HG03520 (cell line): Measurements from ENCODE around the gene PRMT6.
A peak's percentile ranks its signal among the peaks of the same experiment; 100 is the strongest.
"Not testable (repeated sequence)": the region's sequence is repeated elsewhere in the genome, so short reads cannot be mapped to it uniquely, and the experiment has no call there.

Source experiments
- ATAC-seq: cut with Tn5 transposase; IDR thresholded peaks from one replicate; pipeline ENCODE4 v1.9.1; 2021; ENCODE audit warnings: mild to moderate bottlenecking, moderate library complexity; ENCODE audit not compliant: unreplicated experiment

Gene PRMT6

DNA sequence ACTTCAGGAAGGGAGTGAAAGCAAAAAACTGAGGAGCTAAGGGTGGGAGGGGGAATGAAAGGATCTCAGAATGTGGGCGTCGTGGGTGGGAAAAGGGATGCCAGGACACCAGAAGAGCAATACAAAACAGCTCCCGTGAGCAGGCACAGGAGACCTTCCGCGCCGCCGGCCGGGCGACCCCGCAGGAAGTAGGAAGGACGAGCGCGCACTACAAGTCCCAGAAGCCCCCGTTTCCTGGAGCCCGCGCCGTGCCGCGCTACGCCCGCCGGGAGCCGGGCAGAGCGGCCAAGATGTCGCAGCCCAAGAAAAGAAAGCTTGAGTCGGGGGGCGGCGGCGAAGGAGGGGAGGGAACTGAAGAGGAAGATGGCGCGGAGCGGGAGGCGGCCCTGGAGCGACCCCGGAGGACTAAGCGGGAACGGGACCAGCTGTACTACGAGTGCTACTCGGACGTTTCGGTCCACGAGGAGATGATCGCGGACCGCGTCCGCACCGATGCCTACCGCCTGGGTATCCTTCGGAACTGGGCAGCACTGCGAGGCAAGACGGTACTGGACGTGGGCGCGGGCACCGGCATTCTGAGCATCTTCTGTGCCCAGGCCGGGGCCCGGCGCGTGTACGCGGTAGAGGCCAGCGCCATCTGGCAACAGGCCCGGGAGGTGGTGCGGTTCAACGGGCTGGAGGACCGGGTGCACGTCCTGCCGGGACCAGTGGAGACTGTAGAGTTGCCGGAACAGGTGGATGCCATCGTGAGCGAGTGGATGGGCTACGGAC lies at the start of gene PRMT6:
Gene PRMT6, plus strand, starts transcription at position 249 of the 771 bp plus-strand sequence. Its CDS starts 42 bp downstream, at position 291.
- peak; percentile 93 for ATAC-seq

DNA sequence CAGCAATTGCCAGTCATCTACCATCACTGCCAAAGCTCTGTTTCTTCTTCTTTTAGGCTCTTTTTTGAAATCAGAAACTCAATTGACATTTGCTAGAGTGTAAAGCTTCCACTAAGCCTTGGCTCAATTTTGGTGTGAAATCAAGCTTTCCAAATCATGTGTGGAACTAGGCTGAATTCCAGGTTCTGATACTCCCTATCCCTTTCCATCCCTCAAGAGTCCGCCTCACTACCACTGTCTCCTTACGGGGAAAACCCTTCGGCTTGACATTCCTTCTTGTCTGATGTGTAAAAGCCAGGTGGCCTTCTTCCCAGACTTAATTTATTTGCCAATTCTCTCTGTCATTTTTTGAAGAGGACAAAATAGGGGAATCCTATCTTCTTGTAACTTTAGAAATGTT lies 47.2 kb upstream of the PRMT6 start:
- ATAC-seq: no peak

DNA sequence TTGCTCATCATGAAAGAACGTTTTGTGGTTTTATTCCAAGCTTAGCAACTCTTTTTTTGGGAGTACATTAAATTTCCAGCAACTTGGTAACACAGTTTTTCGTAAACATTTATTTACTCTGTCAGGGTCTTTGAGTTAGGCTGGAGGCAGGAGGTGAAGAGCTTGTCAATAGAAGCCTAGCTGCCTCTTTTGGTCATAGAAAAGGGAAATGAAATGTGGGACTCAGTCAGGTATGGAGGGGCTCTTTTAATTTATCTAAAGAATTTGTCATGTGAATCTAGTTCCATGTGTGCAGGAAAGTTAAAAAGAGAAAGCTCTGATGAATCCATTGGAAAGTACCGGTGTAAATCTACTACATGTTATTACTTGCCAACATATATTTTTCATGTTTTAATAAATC lies 45.9 kb upstream of the PRMT6 start:
- ATAC-seq: no peak

DNA sequence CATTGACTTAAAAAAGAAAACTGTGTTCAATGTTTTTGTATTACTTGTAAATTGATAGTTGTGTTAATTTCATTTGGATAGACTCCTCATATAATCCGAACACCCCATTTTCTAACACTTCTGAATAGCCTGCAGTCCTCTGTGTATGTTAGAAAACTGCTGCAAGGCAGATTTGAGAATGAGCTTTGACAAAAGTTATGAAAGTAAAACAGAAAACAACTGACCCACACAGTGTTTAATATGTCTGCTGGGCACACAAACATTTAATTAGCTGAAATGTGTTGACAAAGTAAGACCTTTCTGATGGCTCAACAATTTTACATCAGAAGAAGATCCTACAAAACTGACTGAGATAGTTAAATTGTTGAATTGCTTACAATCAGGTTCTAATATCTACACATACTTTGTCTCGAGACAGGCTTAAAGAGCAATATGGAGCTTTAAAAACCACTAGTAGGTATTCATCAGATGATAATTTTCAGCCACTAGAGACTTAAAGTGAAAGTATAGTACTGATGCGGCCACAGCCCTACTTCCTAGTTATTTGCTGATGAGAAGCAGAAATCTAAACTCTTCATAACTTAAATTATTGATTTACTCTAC lies 40.0 kb upstream of the PRMT6 start:
- ATAC-seq: peak; percentile 92

DNA sequence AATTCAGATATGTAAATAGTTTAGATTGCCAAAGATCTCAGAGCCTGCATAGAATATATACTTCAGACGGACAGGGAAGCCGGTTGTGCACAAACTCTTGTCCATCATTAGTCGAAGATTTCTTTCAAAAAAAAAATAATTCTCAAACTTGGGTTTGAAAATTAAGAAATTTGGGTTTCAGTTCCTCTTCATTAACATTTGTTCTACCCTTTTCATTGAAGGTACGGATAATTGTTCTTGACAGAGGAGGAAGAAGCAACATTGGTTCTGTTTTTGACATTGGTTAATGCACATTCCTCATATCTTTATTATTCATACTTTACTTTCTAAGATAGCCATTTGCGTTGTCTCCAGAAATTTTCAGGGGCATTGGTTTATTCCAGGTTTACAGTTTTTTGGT lies 38.0 kb upstream of the PRMT6 start:
- no peak for ATAC-seq

DNA sequence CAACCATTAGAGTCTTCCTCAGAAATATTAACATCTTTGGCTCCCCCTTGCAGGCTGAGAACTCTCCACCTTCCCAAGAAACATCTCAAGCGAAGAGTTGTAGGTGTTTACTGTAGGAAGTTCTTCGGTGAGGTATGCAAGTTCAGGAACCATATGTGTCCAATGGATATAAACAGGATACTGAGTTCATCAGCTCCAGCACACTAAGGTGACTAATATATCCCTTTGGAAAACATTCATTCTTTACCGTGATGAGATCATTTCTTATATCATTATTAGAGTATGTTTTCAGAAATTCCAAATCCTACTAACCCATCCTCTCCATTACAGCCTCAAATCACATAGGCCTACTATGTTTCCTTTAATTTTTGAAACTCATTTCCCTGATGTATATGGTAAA lies 37.3 kb upstream of the PRMT6 start:
- ATAC-seq: no peak

DNA sequence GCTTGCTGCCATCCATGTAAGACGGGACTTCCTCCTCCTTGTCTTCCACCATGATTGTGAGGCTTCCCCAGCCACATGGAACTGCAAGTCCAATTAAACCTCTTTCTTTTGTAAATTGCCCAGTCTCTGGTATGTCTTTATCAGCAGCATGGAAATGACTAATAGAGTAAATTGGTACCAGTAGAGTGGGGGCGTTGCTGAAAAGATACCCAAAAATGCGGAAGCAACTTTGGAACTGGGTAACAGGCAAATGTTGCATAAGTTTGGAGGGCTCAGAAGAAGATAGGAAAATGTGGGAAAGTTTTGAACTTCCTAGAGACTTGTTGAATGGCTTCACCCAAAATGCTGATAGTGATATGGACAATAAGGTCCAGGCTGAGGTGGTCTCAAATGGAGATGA lies 17.6 kb upstream of the PRMT6 start:
- not testable (repeated sequence) for ATAC-seq

DNA sequence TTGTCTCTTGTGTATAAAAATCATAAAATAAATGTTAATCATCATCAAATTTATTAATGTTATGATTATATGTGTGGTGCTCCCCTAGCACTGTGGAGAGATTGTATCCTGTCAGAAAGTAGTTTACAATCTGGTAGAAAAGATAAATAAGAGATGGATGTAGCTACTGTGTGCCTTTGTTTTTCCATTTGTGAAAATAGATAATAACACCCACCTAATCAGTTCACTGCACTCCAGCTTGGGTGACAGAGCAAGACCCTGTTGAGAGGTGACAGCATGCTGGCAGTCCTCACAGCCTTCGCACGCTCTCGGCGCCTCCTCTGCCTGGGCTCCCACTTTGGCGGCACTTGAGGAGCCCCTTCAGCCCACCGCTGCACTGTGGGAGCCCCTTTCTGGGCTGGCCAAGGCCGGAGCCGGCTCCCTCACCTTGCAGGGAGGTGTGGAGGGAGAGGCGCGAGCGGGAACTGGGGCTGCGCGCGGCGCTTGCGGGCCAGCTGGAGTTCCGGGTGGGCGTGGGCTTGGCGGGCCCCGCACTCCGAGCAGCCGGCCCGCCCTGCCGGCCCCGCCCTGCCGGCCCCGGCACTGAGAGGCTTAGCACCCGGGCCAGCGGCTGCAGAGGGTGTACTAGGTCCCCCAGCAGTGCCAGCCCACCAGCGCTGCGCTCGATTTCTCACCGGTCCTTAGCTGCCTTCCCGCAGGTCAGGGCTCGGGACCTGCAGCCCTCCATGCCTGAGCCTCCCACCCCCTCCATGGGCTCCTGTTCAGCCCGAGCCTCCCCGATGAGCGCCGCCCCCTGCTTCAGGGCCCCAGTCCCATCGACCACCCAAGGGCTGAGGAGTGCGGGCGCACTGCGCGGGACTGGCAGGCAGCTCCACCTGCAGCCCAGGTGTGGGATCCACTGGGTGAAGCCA lies 11.9 kb upstream of the PRMT6 start:
- not testable (repeated sequence) for ATAC-seq

DNA sequence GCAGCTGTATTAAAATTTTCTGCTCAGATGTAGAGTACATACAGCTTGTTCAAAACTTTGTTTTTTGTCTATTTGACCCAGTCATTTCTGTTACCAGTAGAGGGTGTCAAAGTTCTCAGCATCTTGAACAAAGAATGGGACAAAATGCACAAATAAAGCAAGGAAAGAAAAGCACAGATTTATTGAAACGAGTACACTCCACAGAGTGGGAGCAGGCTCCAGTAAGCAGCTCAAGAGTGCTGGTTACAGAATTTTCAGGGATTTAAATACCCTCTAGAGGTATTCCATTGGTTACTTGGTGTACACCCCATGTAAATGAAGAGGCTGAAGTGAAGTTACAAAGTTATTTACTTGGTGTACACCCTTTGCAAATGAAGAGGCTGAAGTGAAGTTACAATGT lies 8.9 kb upstream of the PRMT6 start:
- ATAC-seq: no peak

DNA sequence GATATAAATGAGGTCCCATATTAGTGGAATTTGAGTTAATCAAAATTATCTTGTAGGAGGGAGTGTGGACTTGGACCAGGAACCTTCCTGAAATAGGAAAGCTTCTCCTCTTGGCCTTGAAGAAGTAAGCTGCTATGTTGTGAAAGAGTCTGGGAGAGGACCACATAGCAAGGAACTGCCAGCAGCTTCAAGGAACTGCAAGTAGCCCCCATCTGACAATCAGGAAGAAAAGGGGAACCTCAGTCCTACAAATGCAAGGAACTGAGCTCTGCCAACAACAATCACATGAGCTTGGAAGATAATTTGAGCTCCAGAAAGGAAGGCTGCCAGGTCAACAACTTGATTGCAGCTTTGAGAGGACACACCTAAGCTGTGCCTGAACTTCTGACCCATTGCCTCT lies 8.2 kb upstream of the PRMT6 start:
- ATAC-seq: no peak

DNA sequence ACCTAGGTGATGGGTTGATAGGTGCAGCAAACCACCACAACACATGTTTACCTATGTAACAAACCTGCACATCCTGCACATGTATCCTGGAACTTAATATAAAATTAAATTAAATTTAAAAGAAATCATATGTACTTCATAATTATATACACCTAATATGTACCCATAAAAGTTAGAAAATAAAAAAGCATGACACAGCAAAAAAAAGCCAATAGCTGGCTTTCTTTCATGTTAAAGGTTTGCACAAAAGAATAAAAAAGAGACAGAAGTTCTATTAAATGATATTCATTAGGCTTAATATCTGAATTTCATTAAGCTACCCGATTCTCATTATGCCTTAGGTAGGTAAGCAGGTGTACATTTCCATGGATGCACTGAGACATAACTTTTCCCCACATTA lies 5.2 kb upstream of the PRMT6 start:
- no peak for ATAC-seq

DNA sequence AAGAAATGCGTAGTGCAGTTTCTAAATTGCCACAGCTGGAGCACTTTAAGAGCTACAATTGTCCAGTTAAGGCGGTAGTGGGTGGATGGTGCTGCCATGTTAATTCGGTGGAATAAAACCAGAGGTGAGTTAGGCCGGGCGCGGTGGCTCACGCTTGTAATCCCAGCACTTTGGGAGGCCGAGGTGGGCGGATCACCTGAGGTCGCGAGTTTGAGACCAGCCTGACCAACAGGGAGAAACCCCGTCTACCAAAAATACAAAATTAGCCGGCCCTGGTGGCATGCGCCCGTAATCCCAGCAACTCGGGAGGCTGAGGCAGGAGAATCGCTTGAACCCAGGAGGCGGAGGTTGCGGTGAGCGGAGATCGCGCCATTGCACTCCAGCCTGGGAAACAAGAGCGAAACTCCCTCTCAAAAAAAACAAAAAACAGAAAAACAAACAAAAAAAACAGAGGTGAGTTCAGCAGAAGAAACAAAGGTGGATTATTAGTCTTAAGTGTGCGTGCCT lies 502 bp upstream of the PRMT6 start:
- ATAC-seq: not testable (repeated sequence)

DNA sequence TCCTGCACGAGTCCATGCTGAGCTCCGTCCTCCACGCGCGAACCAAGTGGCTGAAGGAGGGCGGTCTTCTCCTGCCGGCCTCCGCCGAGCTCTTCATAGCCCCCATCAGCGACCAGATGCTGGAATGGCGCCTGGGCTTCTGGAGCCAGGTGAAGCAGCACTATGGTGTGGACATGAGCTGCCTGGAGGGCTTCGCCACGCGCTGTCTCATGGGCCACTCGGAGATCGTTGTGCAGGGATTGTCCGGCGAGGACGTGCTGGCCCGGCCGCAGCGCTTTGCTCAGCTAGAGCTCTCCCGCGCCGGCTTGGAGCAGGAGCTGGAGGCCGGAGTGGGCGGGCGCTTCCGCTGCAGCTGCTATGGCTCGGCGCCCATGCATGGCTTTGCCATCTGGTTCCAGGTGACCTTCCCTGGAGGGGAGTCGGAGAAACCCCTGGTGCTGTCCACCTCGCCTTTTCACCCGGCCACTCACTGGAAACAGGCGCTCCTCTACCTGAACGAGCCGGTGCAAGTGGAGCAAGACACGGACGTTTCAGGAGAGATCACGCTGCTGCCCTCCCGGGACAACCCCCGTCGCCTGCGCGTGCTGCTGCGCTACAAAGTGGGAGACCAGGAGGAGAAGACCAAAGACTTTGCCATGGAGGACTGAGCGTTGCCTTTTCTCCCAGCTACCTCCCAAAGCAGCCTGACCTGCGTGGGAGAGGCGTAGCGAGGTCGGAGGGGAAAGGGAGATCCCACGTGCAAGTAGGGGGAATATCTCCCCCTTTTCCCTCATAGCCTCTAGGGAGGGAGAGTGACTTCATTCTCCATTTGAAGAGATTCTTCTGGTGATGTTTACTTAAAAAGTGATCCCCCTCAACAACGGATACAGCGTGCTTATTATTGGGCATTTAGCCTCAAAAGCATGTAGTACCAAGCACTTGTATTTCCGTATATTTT lies 991 bp downstream of the PRMT6 start:
- ATAC-seq: peak; percentile 45

DNA sequence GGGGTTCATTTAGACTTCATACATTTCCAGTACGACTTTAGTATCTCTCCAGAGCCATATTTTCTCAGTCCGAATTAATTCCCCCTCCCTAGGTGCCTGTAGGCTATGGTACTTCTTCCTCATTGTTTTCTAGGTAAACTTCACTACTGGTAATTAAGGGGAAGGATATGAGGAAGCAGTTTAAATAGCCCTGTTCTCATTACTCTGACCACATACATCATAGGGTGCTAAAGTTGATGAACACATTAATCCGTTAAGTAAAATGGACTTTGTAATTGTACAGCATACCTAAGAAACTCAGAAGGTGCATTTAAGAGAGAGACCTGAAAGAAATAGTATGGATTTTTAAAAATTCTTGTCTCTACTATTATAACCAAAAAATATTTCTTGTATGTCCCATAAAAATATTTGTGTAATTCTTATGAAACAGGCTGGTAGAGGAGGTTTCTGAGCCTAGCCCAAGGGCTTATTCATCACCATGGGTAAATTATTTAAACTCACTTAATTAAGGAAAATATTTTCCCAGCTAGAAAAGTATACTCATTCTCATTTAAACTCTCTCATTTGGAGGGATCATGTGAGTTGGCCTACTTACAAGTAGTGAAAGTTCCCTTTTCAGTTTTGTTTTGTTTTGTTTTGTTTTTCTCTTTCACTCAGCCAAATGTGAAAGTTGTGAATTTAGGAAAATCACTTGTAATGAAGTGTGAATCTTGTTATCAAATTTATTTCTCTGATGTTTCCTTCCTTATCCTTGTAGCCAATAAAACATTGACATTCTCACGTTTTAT lies 2.0 kb downstream of the PRMT6 start:
- ATAC-seq: no peak

DNA sequence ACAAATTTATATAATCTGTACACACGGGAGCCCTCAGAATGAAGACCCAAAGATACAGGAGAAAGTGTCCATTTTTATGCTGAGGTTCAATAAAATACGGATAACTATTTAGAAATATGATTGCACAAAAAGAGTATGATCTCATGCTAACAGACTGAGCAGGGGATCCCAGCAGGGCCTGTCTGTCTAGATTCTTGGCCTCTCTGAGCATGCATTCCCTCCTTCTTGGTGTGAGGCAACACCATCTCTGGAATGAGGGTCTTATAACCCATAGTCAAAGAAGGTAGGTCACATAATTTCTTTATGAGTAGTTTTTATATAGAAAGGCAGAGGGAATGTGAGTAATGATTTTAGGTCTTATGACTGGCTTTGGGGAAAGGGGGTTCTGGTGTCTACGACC lies 5.4 kb downstream of the PRMT6 start:
- no peak for ATAC-seq

DNA sequence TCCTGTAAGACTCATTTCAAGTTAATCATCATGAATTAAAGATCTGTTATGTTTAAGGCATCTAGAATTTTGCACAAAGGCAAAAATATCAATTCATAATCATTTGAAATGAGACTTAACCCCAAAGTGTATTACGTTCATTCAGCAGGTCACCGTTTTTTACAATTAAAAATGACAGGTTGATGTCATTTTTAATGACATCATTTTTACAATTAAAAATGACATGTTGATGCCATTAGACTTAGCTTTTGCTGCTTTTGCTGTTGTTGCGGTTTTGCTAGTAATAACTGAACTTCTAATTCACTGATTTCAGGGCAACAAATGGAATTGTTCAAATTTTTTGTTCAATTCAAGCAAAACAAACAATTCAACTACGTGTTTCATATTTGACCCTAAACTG lies 17.0 kb downstream of the PRMT6 start:
- ATAC-seq: no peak

DNA sequence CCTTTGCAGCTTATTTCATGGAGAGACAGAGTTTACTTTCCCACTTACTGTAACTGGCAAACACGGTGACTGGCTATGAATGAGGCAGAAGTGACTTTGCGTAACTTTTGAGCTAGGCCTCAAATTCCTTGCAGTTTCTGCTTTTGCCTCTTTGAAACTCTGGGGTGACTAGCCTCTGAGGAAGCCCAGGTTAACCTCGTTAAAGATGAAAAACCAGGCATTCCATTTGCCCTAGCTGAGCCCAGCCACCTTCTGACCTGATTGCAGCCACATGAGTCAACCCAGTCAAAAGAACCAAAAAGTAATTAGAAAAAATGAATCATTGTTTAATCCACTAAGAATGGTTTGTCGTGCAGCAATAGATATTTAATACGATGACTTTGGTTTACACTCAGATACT lies 20.4 kb downstream of the PRMT6 start:
- no peak for ATAC-seq

DNA sequence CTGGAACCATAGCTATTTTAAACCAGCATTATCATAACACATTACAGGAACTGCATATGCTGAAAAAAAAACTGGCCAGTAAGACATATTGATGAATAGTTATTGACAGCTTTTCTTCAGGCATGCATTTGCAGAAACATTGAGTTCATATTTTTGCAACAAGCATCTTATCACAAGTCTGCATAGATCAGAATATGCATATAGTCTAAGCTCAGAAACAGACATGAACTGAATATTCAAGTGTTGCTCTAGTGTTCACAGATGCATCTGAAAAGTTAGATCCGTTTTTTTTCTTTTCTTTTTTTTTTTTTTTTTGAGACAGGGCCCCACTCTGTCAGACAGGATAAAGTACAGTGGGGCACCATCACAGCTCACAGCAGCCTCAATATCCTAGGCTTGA lies 22.8 kb downstream of the PRMT6 start:
- ATAC-seq: no peak

DNA sequence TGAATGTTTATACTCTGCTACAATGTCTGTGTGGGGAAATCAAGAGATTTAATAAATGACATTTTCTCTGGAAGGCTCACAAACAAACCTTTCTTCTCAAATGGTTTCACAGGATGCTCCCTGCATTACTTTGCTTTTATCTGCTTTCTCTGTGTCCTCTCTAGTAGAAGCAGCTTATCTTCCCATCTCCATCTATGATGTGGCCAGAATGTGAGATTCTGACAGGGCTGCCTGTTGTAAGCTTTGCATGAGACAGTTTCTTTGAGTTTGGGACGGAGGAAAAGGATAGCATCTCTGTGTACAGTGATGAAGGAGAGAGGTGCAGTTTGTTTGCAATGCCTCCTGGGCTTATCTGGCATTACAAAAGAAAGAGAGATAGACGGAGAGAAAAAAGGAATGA lies 24.6 kb downstream of the PRMT6 start:
- ATAC-seq: no peak

DNA sequence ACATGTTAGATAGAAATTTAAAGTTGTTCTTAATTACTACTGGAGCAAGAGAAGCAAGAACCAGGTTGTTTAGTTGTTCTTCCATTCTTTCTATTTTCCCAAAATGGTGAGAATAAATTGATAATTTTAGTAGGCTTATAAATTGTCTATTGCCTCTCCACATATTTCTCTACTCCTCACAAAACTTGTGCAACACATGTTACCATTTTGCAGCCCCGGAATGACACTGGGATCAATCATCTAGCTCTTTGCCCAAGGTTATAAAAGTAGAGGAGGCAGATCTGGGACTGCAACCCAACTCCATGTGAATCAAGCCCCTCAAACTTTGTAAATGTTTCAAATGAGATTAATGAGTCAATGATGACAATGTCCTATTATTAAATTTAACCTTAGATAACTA lies 34.9 kb downstream of the PRMT6 start:
- ATAC-seq: no peak
